GM12864 (cell line): ENCODE measurements around the gene SLC39A2.

Experiments
- DNase-seq: peaks from one replicate; pipeline ENCODE4 v3.0.0-alpha.2; 2011; ENCODE audit warnings: low read depth
- H3K4me3 ChIP-seq: 2 replicates; pipeline ENCODE4 v1.5.1; 2011; ENCODE audit warnings: mild to moderate bottlenecking, low read depth, low read length, control low read depth
- TF ChIP-seq, protein P1 (sequence below): IDR thresholded peaks from 2 replicates; pipeline ENCODE4 v1.5.1; 2011; ENCODE audit warnings: low read depth, mild to moderate bottlenecking, moderate library complexity, low read length, control low read depth, inconsistent platforms; ENCODE audit errors: missing control alignments

The SLC39A2 gene

DNA sequence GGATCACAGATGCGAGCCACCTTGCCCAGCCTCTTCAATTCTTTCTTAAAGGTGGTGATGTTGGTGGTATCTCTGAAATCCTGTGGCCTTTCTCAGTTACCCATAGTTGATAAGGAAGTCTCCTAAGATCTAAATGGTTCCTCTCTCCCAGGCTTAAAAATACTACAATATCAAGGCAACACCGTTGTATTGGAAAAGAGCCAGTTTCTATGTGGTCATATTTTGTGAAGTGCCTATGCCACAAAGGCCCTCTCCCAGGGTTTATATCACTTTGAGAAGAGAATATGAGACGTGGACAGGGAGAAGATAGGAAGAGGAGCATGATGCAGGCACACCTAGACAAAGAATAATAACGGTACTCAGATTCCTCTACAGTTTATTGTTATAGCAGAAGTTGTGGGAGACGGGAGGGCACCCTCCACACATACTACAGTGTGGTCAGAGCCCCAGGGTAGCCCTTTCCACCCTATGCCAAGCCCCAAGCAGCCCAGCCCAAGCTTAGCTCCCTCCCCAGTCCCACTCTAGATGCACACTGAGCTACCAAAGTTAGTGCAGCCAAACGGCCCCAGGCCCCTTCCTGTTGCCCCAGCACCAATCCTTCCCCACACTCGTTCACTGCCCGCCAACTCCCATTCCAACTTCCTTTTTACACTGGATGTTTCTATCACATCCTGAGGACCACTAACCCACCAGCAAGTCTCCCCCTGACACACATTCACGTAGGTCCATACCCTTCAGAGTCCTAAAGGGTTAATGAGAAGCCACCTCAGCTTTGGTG, 17.5 kb downstream of the SLC39A2 start:
- H3K4me3 ChIP-seq: no peak overlapping the region
- no peak for DNase-seq
- TF ChIP-seq, protein P1, sequence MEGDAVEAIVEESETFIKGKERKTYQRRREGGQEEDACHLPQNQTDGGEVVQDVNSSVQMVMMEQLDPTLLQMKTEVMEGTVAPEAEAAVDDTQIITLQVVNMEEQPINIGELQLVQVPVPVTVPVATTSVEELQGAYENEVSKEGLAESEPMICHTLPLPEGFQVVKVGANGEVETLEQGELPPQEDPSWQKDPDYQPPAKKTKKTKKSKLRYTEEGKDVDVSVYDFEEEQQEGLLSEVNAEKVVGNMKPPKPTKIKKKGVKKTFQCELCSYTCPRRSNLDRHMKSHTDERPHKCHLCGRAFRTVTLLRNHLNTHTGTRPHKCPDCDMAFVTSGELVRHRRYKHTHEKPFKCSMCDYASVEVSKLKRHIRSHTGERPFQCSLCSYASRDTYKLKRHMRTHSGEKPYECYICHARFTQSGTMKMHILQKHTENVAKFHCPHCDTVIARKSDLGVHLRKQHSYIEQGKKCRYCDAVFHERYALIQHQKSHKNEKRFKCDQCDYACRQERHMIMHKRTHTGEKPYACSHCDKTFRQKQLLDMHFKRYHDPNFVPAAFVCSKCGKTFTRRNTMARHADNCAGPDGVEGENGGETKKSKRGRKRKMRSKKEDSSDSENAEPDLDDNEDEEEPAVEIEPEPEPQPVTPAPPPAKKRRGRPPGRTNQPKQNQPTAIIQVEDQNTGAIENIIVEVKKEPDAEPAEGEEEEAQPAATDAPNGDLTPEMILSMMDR: no peak

DNA sequence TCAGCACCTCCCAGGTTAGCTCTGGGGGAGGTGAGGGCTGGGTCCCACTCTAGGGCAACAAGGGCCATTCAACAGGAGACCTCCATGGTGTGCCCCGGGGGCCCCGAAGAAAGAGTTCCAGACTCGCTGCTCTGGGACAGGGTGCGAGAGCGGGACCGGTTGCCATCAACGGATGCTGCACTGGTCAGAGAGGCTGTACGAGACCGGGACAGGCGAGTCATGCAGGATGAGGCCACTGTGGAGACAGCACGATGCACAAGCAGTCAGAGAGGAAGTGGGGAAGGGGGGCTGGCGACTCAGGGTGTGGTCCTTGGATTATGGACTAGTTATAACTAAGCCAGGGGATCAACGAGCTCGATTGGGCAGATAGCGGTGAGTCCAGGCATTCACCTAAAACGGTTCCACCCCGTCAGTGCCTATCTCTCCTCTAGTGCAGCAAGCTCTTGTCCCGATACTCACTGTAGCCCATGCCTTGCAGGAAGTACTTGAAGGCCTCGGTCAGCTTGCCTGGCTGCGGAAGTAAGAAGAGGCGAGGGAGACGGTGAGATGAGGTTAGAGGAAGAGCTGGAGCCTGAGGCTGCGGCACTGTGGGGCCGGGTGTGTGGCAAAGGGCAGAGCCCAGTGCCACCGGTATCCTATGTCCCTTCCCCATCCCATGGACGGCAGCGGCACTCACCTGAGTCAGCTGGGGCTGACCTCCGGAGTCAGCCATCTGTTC, 18.6 kb downstream of the SLC39A2 start:
- TF ChIP-seq, protein P1: no peak
- no peak overlapping the region for H3K4me3 ChIP-seq
- no peak for DNase-seq

DNA sequence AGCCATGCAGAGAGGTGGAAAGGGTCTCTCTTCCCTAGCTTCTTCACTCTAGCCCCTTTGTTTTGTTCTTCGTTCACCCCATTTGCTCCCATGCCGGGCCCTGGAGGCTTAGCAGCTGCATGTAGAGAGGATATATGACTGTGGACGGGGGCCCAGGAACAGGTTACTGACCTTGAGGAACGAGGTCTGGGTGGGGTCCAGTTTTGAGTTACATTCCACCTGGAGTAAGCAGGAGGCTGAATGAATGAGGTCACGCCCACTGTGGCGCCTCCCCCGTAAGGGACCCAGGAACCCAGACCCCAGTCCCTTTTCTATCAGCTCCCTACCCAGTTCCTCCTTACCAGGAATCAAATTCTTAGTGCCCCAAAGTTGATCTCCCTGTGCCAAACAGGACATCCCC, 19.2 kb downstream of the SLC39A2 start:
- TF ChIP-seq, protein P1: no peak
- DNase-seq: no peak

DNA sequence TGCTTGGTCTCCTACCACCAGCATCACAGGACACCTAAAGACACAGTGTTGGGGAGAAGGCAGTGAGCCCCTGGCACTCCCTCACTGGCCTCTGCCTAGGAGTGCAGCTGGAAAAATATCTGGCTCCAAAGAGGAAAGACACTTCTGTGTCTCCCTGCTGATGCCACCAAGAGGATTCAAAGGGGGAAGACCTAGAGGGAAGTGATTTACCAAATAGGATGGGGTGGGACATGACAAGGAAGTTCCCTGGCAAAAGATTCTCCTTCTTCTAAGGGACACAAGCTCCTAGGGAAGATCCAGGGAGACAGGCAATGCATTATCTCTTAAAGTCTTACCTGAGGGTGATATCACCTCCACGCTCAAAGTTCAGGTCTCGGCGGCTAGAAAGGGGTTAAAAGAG, 19.7 kb downstream of the SLC39A2 start:
- no peak for DNase-seq
- H3K4me3 ChIP-seq: no peak overlapping the region
- TF ChIP-seq, protein P1: no peak

More for the DNA sequence above, 19.2 kb downstream of the SLC39A2 start:
- H3K4me3 ChIP-seq: no peak overlapping the region

DNA sequence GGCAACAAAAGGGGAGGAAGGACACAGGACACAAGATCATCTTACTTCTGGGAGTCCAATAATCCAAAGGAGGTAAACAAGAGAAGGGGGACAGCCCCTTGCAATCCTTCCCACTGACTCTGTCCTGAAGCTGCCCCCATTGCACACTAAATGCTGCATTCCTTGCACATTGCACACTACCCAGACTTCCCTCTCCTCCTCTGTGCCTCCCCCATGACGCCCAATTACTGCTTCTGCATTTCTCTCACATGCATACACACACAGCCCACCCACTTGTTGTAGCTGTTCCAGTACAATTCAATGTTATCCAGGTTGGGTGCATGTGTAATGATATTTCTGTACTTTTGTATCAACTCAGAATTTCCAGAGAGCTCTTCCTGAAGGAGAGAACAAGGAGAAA, 20.3 kb downstream of the SLC39A2 start:
- DNase-seq: no peak
- no peak overlapping the region for H3K4me3 ChIP-seq
- TF ChIP-seq, protein P1: no peak

DNA sequence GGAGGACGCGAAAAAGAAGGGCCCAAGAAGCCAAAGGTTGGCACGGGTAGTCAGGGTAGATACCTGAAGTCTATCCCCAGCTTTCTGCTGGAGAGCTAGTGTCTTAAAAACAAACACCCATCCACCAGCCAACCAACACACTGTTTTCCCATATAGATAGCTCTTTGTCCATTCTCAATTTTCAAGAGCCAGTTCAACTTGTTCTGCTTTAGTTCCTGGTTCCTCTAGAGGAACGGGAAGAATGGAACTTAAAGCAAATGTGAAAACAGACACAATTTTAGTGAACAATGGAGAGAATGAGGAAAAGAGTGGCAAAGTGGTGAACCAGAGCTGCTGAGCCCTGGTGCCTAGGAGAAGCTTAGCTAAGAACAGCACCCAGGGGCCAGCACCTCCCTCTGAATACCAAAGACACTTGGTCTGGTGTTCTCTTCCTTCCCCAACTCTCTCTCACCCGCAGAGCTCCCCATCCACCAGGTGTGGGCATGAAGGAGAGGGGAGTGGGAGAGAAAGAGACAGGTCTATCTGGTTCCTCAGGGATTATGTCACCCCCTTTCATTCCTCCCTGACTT, 22.0 kb downstream of the SLC39A2 start:
- DNase-seq: no peak
- TF ChIP-seq, protein P1: no peak
- no peak overlapping the region for H3K4me3 ChIP-seq
